ENCODE data around the gene DYNC2H1.

- TF ChIP-seq, protein P1, sequence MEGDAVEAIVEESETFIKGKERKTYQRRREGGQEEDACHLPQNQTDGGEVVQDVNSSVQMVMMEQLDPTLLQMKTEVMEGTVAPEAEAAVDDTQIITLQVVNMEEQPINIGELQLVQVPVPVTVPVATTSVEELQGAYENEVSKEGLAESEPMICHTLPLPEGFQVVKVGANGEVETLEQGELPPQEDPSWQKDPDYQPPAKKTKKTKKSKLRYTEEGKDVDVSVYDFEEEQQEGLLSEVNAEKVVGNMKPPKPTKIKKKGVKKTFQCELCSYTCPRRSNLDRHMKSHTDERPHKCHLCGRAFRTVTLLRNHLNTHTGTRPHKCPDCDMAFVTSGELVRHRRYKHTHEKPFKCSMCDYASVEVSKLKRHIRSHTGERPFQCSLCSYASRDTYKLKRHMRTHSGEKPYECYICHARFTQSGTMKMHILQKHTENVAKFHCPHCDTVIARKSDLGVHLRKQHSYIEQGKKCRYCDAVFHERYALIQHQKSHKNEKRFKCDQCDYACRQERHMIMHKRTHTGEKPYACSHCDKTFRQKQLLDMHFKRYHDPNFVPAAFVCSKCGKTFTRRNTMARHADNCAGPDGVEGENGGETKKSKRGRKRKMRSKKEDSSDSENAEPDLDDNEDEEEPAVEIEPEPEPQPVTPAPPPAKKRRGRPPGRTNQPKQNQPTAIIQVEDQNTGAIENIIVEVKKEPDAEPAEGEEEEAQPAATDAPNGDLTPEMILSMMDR (conservative IDR thresholded peaks at IDR 0.05; ENCODE audit: low read depth, low read length): no peak
- no peak for TF ChIP-seq EZH2 (IDR thresholded peaks at IDR 0.05; ENCODE audit: borderline replicate concordance, low read depth, low read length, poor library complexity, severe bottlenecking)
Observed at GRCh38 chr11:103091801-103092524, 17.3 kb upstream of the DYNC2H1 start, which contains the start of gene DCUN1D5.

Measured in A673 (cell line).